GM19043 (cell line): ENCODE results near the gene ZKSCAN4.

Experiments used
- ATAC-seq: cut with Tn5 transposase; IDR thresholded peaks from one replicate; pipeline ENCODE4 v1.9.1; 2021; ENCODE audit warnings: low read depth; ENCODE audit not compliant: unreplicated experiment

Gene ZKSCAN4

GRCh38 chr6:28211840-28212509 is 40.1 kb downstream of the ZKSCAN4 start:
- ATAC-seq: no peak

- no peak for ATAC-seq
Observed at GRCh38 chr6:28209753-28210535, 42.1 kb downstream of the ZKSCAN4 start.

GRCh38 chr6:28208111-28208659 is 43.9 kb downstream of the ZKSCAN4 start:
- ATAC-seq: no peak

GRCh38 chr6:28207510-28208110 is 44.5 kb downstream of the ZKSCAN4 start:
- no peak for ATAC-seq

GRCh38 chr6:28206928-28207509 is 45.0 kb downstream of the ZKSCAN4 start:
- no peak for ATAC-seq

GRCh38 chr6:28206527-28206926 is 45.5 kb downstream of the ZKSCAN4 start:
- ATAC-seq: no peak

GRCh38 chr6:28205879-28206278 is 46.2 kb downstream of the ZKSCAN4 start:
- no peak for ATAC-seq

GRCh38 chr6:28203201-28203600 is 48.9 kb downstream of the ZKSCAN4 start:
- ATAC-seq: no peak

- ATAC-seq: no peak
Observed at GRCh38 chr6:28200020-28200419, 52.0 kb downstream of the ZKSCAN4 start.
